ENCODE measurements around the gene CNBP.
"Not testable (repeated sequence)": the region's sequence is repeated elsewhere in the genome, so short reads cannot be mapped to it uniquely, and the experiment has no call there.

Gene CNBP

GRCh38 chr3:129139911-129140310 is 43.8 kb downstream of the CNBP start:
- DNase-seq (no peak), ATAC-seq (replicated peaks) (no peak)
- H3K36me3 Mint-ChIP-seq (ENCODE audit: insufficient read depth), result peaks cover 84% of the 10 kb centered on the region
- no peaks in the 10 kb centered on the region for H3K9me3 Mint-ChIP-seq
- H3K27ac Mint-ChIP-seq, result peak overlapping the region in 1 of 2 donors; percentile 4
- H3K4me3 Mint-ChIP-seq, result no peak overlapping the region
- H3K27me3 Mint-ChIP-seq, result no peaks in the 10 kb centered on the region
- H3K4me1 Mint-ChIP-seq (ENCODE audit: low read depth in 2 of 2), result no peaks in the 10 kb centered on the region

GRCh38 chr3:129136275-129136674 is 47.4 kb downstream of the CNBP start:
- not testable (repeated sequence) for H3K27ac Mint-ChIP-seq; H3K4me1 Mint-ChIP-seq (ENCODE audit: low read depth in 2 of 2); H3K9me3 Mint-ChIP-seq; H3K4me3 Mint-ChIP-seq; H3K27me3 Mint-ChIP-seq; ATAC-seq (replicated peaks); DNase-seq
- H3K36me3 Mint-ChIP-seq (ENCODE audit: insufficient read depth), result peaks cover 84% of the 10 kb centered on the region

- peak overlapping the region in 1 of 2 donors; percentile 11 for H3K4me3 Mint-ChIP-seq
- no peaks in the 10 kb centered on the region for H3K9me3 Mint-ChIP-seq
- peaks cover 5 to 8% of the 10 kb centered on the region in 2 donors for H3K4me1 Mint-ChIP-seq (ENCODE audit: low read depth in 2 of 2)
- no peaks in the 10 kb centered on the region for H3K27me3 Mint-ChIP-seq
- peaks cover 84% of the 10 kb centered on the region for H3K36me3 Mint-ChIP-seq (ENCODE audit: insufficient read depth)
- ATAC-seq (replicated peaks), result no peak
- no peak for DNase-seq
- H3K27ac Mint-ChIP-seq, result peak overlapping the region; percentile 27 to 45
Observed at GRCh38 chr3:129132097-129132866, 51.4 kb downstream of the CNBP start.

- no peaks in the 10 kb centered on the region for H3K9me3 Mint-ChIP-seq
- H3K4me3 Mint-ChIP-seq, result no peak overlapping the region
- DNase-seq (no peak), ATAC-seq (replicated peaks) (no peak)
- H3K27me3 Mint-ChIP-seq, result no peaks in the 10 kb centered on the region
- H3K4me1 Mint-ChIP-seq (ENCODE audit: low read depth in 2 of 2), result peaks cover 5 to 8% of the 10 kb centered on the region in 2 donors
- H3K36me3 Mint-ChIP-seq (ENCODE audit: insufficient read depth), result peaks cover 77% of the 10 kb centered on the region
- peak overlapping the region; percentile 5 to 45 for H3K27ac Mint-ChIP-seq
Observed at GRCh38 chr3:129131465-129132088, 52.1 kb downstream of the CNBP start.

GRCh38 chr3:129130291-129130813 is 53.3 kb downstream of the CNBP start:
- peaks cover 68% of the 10 kb centered on the region for H3K36me3 Mint-ChIP-seq (ENCODE audit: insufficient read depth)

GRCh38 chr3:129128357-129129155 is 55.1 kb downstream of the CNBP start:
- DNase-seq, result no peak
- Mint-ChIP-seq H3K9me3 (no peaks in the 10 kb centered on the region), H3K27ac (peak overlapping the region in 1 of 2 donors; percentile 80), H3K4me3 (no peak overlapping the region), H3K4me1 (ENCODE audit: low read depth in 2 of 2) (peaks cover 5 to 8% of the 10 kb centered on the region in 2 donors), H3K27me3 (no peaks in the 10 kb centered on the region), H3K36me3 (ENCODE audit: insufficient read depth) (peaks cover 59% of the 10 kb centered on the region)
- no peak for ATAC-seq (replicated peaks)

More at GRCh38 chr3:129130291-129130813, 53.3 kb downstream of the CNBP start:
- H3K27ac Mint-ChIP-seq, result peak overlapping the region in 1 of 2 donors; percentile 16
- DNase-seq (no peak), ATAC-seq (replicated peaks) (no peak)
- peaks cover 5 to 8% of the 10 kb centered on the region in 2 donors for H3K4me1 Mint-ChIP-seq (ENCODE audit: low read depth in 2 of 2)
- H3K27me3 Mint-ChIP-seq, result no peaks in the 10 kb centered on the region
- H3K9me3 Mint-ChIP-seq, result no peaks in the 10 kb centered on the region
- no peak overlapping the region for H3K4me3 Mint-ChIP-seq

- H3K9me3 Mint-ChIP-seq, result no peaks in the 10 kb centered on the region
- H3K36me3 Mint-ChIP-seq (ENCODE audit: insufficient read depth), result peaks cover 54% of the 10 kb centered on the region
- DNase-seq, result no peak
- H3K27ac Mint-ChIP-seq, result peak overlapping the region; percentile 23 to 33
- ATAC-seq (replicated peaks), result no peak
- no peaks in the 10 kb centered on the region for H3K27me3 Mint-ChIP-seq
- H3K4me3 Mint-ChIP-seq, result no peak overlapping the region
- H3K4me1 Mint-ChIP-seq (ENCODE audit: low read depth in 2 of 2), result peaks cover 8 to 9% of the 10 kb centered on the region in 2 donors
Observed at GRCh38 chr3:129126726-129127280, 56.9 kb downstream of the CNBP start.

- DNase-seq (peak in 1 of 3 experiments; percentile 27), ATAC-seq (replicated peaks) (no peak)
- peak overlapping the region in 1 of 2 donors; percentile 21 for H3K4me3 Mint-ChIP-seq
- peaks cover 45% of the 10 kb centered on the region for H3K36me3 Mint-ChIP-seq (ENCODE audit: insufficient read depth)
- no peaks in the 10 kb centered on the region for H3K27me3 Mint-ChIP-seq
- no peaks in the 10 kb centered on the region for H3K9me3 Mint-ChIP-seq
- peaks cover 27 to 29% of the 10 kb centered on the region in 2 donors for H3K4me1 Mint-ChIP-seq (ENCODE audit: low read depth in 2 of 2)
- H3K27ac Mint-ChIP-seq, result peak overlapping the region; percentile 83 to 84
Observed at GRCh38 chr3:129123314-129124060, 60.2 kb downstream of the CNBP start.

GRCh38 chr3:129122412-129123011 is 61.2 kb downstream of the CNBP start:
- H3K9me3 Mint-ChIP-seq, result no peaks in the 10 kb centered on the region
- no peak for ATAC-seq (replicated peaks)
- no peaks in the 10 kb centered on the region for H3K27me3 Mint-ChIP-seq
- H3K4me3 Mint-ChIP-seq, result peak overlapping the region; percentile 73 to 93
- DNase-seq, result no peak
- H3K36me3 Mint-ChIP-seq (ENCODE audit: insufficient read depth), result peaks cover 42% of the 10 kb centered on the region
- peaks cover 34 to 39% of the 10 kb centered on the region in 2 donors for H3K4me1 Mint-ChIP-seq (ENCODE audit: low read depth in 2 of 2)
- H3K27ac Mint-ChIP-seq, result peak overlapping the region; percentile 83 to 84

GRCh38 chr3:129121792-129122411 is 61.8 kb downstream of the CNBP start, which contains the start of gene RAB43:
Gene RAB43 (minus strand): TSS chr3:129121804. CDS start chr3:129121489, 315 bp downstream.
- peak within 1 kb of the TSS; percentile 93 for H3K4me3 Mint-ChIP-seq
- H3K9me3 Mint-ChIP-seq, result no peaks in the 10 kb centered on the region
- H3K4me1 Mint-ChIP-seq (ENCODE audit: low read depth in 2 of 2), result peaks cover 35 to 45% of the 10 kb centered on the region in 2 donors
- H3K27ac Mint-ChIP-seq, result peak within 1 kb of the TSS; percentile 83 to 94
- H3K36me3 Mint-ChIP-seq (ENCODE audit: insufficient read depth), result peaks cover 42% of the 10 kb centered on the region
- ATAC-seq (replicated peaks), result peak; percentile 59
- no peaks in the 10 kb centered on the region for H3K27me3 Mint-ChIP-seq
- DNase-seq, result peak; percentile 88 to 91 (median 91)

GRCh38 chr3:129121016-129121791 is 62.5 kb downstream of the CNBP start:
- Mint-ChIP-seq H3K4me3 (peak overlapping the region; percentile 93), H3K4me1 (ENCODE audit: low read depth in 2 of 2) (peaks cover 40 to 52% of the 10 kb centered on the region in 2 donors), H3K27ac (peak overlapping the region; percentile 83 to 94), H3K36me3 (ENCODE audit: insufficient read depth) (peaks cover 42% of the 10 kb centered on the region), H3K27me3 (no peaks in the 10 kb centered on the region), H3K9me3 (no peaks in the 10 kb centered on the region)
- ATAC-seq (replicated peaks) (peak; percentile 18), DNase-seq (peak; percentile 25 to 44 (median 36))

All from effector memory CD8-positive, alpha-beta T cell (primary cell).